Inferior parietal cortex (tissue), 1 donor: ENCODE data around the gene TOMM40L.

ENCODE experiments used
- DNase-seq: peaks from one replicate; pipeline ENCODE4 v3.0.0-alpha.2; 2016; ENCODE audit errors: extremely low spot score

TOMM40L gene

GRCh38 chr1:161225534-161226319 is at the start of gene TOMM40L:
Gene TOMM40L (plus strand): TSS chr1:161226060. CDS start chr1:161226490, 430 bp downstream.
- peak; percentile 98 for DNase-seq

DNA sequence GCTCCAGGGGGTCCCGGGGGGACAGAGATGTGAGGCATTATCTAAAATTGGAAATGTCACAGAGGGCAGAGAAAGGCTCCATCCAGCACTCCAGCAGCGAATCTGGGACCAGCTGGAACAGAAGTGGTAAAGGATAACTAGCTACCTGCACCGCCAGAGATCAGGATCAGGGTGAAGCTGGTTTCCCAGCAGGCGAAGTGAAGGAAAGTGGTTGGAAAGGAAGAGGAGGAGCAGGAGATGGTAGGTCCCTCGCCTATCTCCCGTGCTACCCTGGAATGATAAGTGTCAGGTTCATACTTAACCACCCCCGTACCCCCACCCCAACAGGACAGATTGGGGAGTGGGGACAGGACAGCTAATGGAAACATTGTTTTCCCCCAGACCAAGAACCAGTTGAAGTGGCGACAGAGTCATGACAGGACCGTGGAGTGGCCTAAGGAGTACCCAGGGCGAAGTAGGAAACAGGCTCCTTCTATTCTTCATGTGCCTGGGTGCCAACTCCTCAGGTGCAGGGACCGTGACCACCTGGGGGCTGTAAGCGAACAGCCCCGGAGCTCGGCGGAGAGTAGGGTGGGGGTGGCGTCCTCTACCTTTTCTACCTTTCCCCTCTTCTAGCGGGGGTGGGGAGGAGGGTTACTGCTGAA is 49.3 kb upstream of the TOMM40L start:
- no peak for DNase-seq

- peak; percentile 82 for DNase-seq
Measured at GRCh38 chr1:161177112-161177935, 48.5 kb upstream of the TOMM40L start, which contains the start of gene B4GALT3. Gene B4GALT3 (minus strand): TSS chr1:161177507. CDS start chr1:161176060, 1,447 bp downstream.

GRCh38 chr1:161177936-161178244 is 48.0 kb upstream of the TOMM40L start:
- DNase-seq = no peak

DNA sequence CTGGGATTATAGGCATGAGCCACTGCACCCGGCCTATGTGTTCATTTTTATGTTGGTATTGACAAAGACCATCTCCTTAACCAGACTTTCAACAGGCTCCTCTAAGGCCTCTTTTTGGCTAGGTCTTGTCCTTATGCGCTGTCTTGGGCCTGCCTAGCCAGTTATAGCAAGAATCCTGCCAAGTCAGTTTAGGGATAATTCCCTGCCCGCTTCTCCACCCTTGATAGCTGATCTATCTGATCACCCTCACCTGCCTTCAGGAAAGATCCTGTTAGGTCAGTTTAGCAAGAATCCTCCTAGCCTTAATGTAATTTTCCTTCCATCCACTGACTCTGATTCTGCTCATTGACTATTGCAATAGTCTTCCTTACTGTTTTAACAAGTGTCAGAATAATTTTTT is 46.2 kb upstream of the TOMM40L start:
- DNase-seq = no peak

- DNase-seq = no peak
Measured at GRCh38 chr1:161180639-161181038, 45.2 kb upstream of the TOMM40L start.

GRCh38 chr1:161182214-161182613 is 43.6 kb upstream of the TOMM40L start:
- no peak for DNase-seq

GRCh38 chr1:161185282-161185682 is 40.6 kb upstream of the TOMM40L start:
- DNase-seq = peak; percentile 63

DNA sequence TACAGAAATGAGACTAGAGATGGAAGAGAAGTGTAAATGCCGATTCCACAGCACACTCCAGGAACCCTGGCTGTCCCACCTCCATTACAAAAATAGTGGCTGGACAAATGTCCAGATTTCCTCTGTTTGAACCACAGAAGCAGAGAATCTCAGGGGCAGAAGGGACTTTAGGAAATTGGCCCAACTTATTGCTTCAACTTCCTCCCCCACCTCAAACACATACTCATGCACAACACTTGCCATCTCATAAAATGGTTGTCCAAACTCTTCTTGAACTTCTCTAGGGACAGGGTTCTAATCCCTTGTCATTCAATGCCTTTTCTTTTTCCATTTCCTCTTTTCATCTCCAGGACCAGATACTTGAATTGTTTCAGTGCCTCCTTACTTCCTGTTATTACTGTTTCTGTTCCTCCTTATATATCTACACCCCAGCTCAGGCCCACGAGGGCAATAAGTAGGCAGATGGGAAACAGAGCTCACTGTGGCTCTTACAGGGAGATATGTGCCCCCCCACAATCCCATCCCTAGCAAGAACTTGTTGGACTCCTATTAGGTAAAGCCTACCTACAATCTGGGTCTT is 40.0 kb upstream of the TOMM40L start:
- no peak for DNase-seq

DNA sequence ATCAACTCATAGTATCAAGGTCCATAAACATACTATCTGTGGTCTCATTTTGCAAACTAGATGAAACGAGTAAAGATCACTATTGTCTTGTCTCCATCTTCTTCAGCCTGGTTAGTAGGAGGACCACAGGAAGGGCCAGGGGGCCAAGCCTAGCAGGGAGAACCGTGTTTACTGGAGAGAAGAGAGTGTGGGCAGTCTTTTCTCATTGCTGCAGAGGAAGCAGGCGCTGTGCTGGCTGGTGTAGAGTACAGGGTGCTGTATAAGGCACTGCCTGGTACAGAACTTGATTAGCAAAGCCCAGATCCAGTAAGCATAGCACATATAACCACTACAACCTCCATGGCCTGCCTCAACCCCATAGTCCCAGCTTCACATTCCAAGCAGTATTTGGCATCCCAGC is 38.5 kb upstream of the TOMM40L start:
- DNase-seq = no peak

DNA sequence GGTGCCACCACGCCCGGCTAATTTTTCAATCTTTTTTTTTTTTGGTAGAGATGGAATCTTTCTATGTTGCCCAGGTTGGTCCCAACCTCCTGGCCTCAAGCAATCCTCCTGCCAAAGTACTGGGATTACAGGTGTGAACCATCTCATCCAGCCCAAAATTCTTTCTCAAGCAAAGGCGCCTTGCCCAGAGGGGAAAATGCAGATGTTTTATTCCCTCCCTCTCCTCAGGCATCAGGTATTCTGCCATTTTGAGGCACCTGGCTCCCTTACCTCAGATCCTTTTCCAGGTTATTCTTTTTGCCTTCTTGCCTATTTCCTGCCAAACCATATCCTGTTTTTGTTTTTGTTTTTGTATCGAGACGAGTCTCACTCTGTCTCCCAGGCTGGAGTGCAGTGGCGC is 37.5 kb upstream of the TOMM40L start:
- DNase-seq = no peak

DNA sequence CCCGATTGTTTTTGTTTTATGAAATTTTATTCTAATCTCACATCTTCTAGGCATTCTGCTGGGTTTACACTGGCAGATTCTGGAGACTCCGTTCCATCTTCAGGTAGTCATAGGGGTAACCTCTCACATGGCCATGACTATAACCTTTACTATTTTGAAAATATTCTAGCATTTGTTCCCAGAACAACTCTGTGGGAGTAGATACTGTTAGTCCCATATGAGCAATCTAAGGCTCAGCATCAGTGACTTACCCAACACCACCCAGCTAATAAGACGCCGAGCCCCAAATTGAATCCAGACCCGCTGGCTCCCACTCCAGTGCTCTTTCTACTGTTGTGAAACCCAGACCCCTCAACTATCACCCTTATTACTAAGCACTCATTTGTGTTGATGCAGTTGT is 36.8 kb upstream of the TOMM40L start:
- DNase-seq = no peak

- DNase-seq = no peak
Measured at GRCh38 chr1:161190962-161191521, 34.8 kb upstream of the TOMM40L start.

- no peak for DNase-seq
Measured at GRCh38 chr1:161191971-161192370, 33.9 kb upstream of the TOMM40L start.

- peak; percentile 89 for DNase-seq
Measured at GRCh38 chr1:161192476-161193465, 33.1 kb upstream of the TOMM40L start.

- peak; percentile 75 for DNase-seq
Measured at GRCh38 chr1:161193561-161194235, 32.2 kb upstream of the TOMM40L start.

GRCh38 chr1:161195171-161195570 is 30.7 kb upstream of the TOMM40L start:
- DNase-seq = no peak

GRCh38 chr1:161196111-161196510 is 29.7 kb upstream of the TOMM40L start:
- DNase-seq = no peak

GRCh38 chr1:161196521-161197451 is 29.1 kb upstream of the TOMM40L start:
- no peak for DNase-seq
